ENCODE measurements around the gene GARS1.
"Not testable (repeated sequence)": the region's sequence is repeated elsewhere in the genome, so short reads cannot be mapped to it uniquely, and the experiment has no call there.

Gene GARS1

DNA sequence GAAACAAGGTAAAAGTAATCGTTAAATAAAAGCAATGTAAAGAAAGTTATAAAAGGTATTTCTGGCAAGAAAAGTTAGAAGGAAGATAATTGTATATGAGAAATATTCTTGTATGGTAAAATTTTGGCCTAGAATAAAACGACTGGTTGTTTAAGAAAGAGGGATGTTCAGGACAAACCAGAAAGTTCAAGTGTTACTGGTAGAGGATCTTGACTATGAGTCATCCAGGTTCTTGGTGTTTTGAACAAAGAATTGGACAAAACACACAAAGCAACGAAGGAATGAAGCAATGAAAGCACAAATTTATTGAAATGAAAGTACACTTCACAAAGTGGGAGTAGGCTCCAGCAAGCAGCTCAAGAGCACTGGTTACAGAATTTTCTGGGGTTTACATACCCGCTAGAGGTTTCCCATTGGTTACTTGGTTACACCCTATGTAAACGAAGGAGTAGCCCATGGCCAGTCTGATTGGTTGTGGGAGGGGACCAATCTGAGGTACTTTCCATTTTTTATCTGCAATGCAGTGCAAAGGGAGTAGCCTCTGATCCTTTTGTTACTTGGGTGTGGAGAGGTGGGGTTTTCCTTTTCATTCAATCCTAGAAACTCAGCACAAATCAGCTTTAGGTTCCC is 22.4 kb upstream of the GARS1 start:
- no peak overlapping the region for H2AFZ ChIP-seq (ENCODE audit: low read length, unreplicated experiment)
- no peaks in the 10 kb centered on the region for H3K79me2 ChIP-seq (ENCODE audit: control insufficient read depth, insufficient read depth, low read length, unreplicated experiment)
- H3K4me3 ChIP-seq (ENCODE audit: low read depth, low read length) = no peak overlapping the region
- peaks cover 54% of the 10 kb centered on the region for H3K36me3 ChIP-seq (ENCODE audit: insufficient read depth, low read length)
- no peaks in the 10 kb centered on the region for H3K27me3 ChIP-seq (ENCODE audit: insufficient read depth, low read length)
- no peak overlapping the region for H3K27ac ChIP-seq (ENCODE audit: low read depth, low read length)
- H3K4me1 ChIP-seq (ENCODE audit: control insufficient read depth, insufficient read depth, low read length, unreplicated experiment) = no peaks in the 10 kb centered on the region

- Histone ChIP-seq H3K36me3 (ENCODE audit: insufficient read depth, low read length) (peaks cover 77% of the 10 kb centered on the region), H3K27me3 (ENCODE audit: insufficient read depth, low read length) (no peaks in the 10 kb centered on the region), H3K27ac (ENCODE audit: low read depth, low read length) (no peak overlapping the region), H3K4me1 (ENCODE audit: control insufficient read depth, insufficient read depth, low read length, unreplicated experiment) (no peaks in the 10 kb centered on the region), H3K79me2 (ENCODE audit: control insufficient read depth, insufficient read depth, low read length, unreplicated experiment) (no peaks in the 10 kb centered on the region), H2AFZ (ENCODE audit: low read length, unreplicated experiment) (no peak overlapping the region), H3K4me3 (ENCODE audit: low read depth, low read length) (no peak overlapping the region)
Observed at GRCh38 chr7:30575910-30576309, 18.8 kb upstream of the GARS1 start.

- H3K27ac ChIP-seq (ENCODE audit: low read depth, low read length) = no peak overlapping the region
- H3K79me2 ChIP-seq (ENCODE audit: control insufficient read depth, insufficient read depth, low read length, unreplicated experiment) = peaks cover 7% of the 10 kb centered on the region
- peaks cover 79% of the 10 kb centered on the region for H3K36me3 ChIP-seq (ENCODE audit: insufficient read depth, low read length)
- no peak overlapping the region for H3K4me3 ChIP-seq (ENCODE audit: low read depth, low read length)
- H2AFZ ChIP-seq (ENCODE audit: low read length, unreplicated experiment) = no peak overlapping the region
- no peaks in the 10 kb centered on the region for H3K4me1 ChIP-seq (ENCODE audit: control insufficient read depth, insufficient read depth, low read length, unreplicated experiment)
- H3K27me3 ChIP-seq (ENCODE audit: insufficient read depth, low read length) = no peaks in the 10 kb centered on the region
Observed at GRCh38 chr7:30583181-30583580, 11.5 kb upstream of the GARS1 start.

GRCh38 chr7:30584415-30584814 is 10.3 kb upstream of the GARS1 start:
- H3K27ac ChIP-seq (ENCODE audit: low read depth, low read length) = no peak overlapping the region
- peaks cover 17% of the 10 kb centered on the region for H3K79me2 ChIP-seq (ENCODE audit: control insufficient read depth, insufficient read depth, low read length, unreplicated experiment)
- H3K4me3 ChIP-seq (ENCODE audit: low read depth, low read length) = no peak overlapping the region
- H3K36me3 ChIP-seq (ENCODE audit: insufficient read depth, low read length) = peaks cover 67% of the 10 kb centered on the region
- H2AFZ ChIP-seq (ENCODE audit: low read length, unreplicated experiment) = no peak overlapping the region
- H3K27me3 ChIP-seq (ENCODE audit: insufficient read depth, low read length) = no peaks in the 10 kb centered on the region
- no peaks in the 10 kb centered on the region for H3K4me1 ChIP-seq (ENCODE audit: control insufficient read depth, insufficient read depth, low read length, unreplicated experiment)

DNA sequence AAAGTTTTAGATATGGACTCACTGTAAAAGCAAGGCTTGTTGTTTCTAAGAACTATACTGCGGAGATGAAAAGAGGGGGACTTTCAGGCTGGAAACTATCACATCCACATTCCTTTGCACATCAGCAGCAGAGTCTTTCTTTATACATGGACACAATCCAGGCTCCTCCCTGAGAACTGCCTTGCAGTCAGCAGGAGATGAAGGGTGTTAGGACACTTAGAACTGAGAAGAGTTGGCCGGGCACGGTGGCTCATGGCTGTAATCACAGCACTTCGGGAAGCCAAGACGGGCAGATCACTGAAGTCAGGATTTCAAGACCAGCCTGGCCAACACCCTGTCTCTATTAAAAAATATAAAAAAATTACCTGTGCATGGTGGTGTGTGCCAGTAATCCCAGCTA is 9.7 kb upstream of the GARS1 start:
- no peaks in the 10 kb centered on the region for H3K4me1 ChIP-seq (ENCODE audit: control insufficient read depth, insufficient read depth, low read length, unreplicated experiment)
- H3K27ac ChIP-seq (ENCODE audit: low read depth, low read length) = no peak overlapping the region
- H3K4me3 ChIP-seq (ENCODE audit: low read depth, low read length) = no peak overlapping the region
- H3K79me2 ChIP-seq (ENCODE audit: control insufficient read depth, insufficient read depth, low read length, unreplicated experiment) = peaks cover 21% of the 10 kb centered on the region
- no peaks in the 10 kb centered on the region for H3K27me3 ChIP-seq (ENCODE audit: insufficient read depth, low read length)
- H2AFZ ChIP-seq (ENCODE audit: low read length, unreplicated experiment) = no peak overlapping the region
- peaks cover 64% of the 10 kb centered on the region for H3K36me3 ChIP-seq (ENCODE audit: insufficient read depth, low read length)

DNA sequence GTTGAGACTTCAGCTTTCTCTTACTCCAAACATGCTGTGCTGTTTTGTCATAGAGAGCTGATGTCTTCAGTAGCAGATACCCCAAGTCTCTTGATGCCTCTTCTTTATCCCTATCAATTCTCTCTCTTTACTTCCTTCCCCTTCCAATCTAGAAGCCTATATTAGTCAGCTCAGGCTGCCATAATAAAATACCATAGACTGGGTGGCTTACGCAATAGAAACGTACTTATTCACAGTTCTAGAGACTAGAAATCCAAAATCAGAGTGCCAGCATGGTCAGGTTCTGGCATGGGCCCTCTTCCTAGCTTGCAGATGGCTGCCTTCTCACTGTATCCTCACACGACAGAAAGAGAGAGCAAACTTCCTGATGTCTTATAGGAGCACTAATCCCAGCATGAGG is 9.0 kb upstream of the GARS1 start:
- Histone ChIP-seq H3K4me3 (ENCODE audit: low read depth, low read length) (no peak overlapping the region), H3K27ac (ENCODE audit: low read depth, low read length) (no peak overlapping the region), H2AFZ (ENCODE audit: low read length, unreplicated experiment) (no peak overlapping the region), H3K36me3 (ENCODE audit: insufficient read depth, low read length) (peaks cover 58% of the 10 kb centered on the region), H3K4me1 (ENCODE audit: control insufficient read depth, insufficient read depth, low read length, unreplicated experiment) (no peaks in the 10 kb centered on the region), H3K79me2 (ENCODE audit: control insufficient read depth, insufficient read depth, low read length, unreplicated experiment) (peaks cover 26% of the 10 kb centered on the region), H3K27me3 (ENCODE audit: insufficient read depth, low read length) (no peaks in the 10 kb centered on the region)

GRCh38 chr7:30587547-30587946 is 7.1 kb upstream of the GARS1 start:
- not testable (repeated sequence) for H2AFZ ChIP-seq (ENCODE audit: low read length, unreplicated experiment); H3K4me1 ChIP-seq (ENCODE audit: control insufficient read depth, insufficient read depth, low read length, unreplicated experiment); H3K27ac ChIP-seq (ENCODE audit: low read depth, low read length); H3K4me3 ChIP-seq (ENCODE audit: low read depth, low read length); H3K27me3 ChIP-seq (ENCODE audit: insufficient read depth, low read length)
- Histone ChIP-seq H3K79me2 (ENCODE audit: control insufficient read depth, insufficient read depth, low read length, unreplicated experiment) (peaks cover 41% of the 10 kb centered on the region), H3K36me3 (ENCODE audit: insufficient read depth, low read length) (peaks cover 40% of the 10 kb centered on the region)

GRCh38 chr7:30589111-30589510 is 5.6 kb upstream of the GARS1 start:
- H3K4me3 ChIP-seq (ENCODE audit: low read depth, low read length) = no peak overlapping the region
- peaks cover 24% of the 10 kb centered on the region for H3K36me3 ChIP-seq (ENCODE audit: insufficient read depth, low read length)
- H3K27me3 ChIP-seq (ENCODE audit: insufficient read depth, low read length) = no peaks in the 10 kb centered on the region
- no peak overlapping the region for H3K27ac ChIP-seq (ENCODE audit: low read depth, low read length)
- no peak overlapping the region for H2AFZ ChIP-seq (ENCODE audit: low read length, unreplicated experiment)
- peaks cover 53% of the 10 kb centered on the region for H3K79me2 ChIP-seq (ENCODE audit: control insufficient read depth, insufficient read depth, low read length, unreplicated experiment)
- H3K4me1 ChIP-seq (ENCODE audit: control insufficient read depth, insufficient read depth, low read length, unreplicated experiment) = no peaks in the 10 kb centered on the region

DNA sequence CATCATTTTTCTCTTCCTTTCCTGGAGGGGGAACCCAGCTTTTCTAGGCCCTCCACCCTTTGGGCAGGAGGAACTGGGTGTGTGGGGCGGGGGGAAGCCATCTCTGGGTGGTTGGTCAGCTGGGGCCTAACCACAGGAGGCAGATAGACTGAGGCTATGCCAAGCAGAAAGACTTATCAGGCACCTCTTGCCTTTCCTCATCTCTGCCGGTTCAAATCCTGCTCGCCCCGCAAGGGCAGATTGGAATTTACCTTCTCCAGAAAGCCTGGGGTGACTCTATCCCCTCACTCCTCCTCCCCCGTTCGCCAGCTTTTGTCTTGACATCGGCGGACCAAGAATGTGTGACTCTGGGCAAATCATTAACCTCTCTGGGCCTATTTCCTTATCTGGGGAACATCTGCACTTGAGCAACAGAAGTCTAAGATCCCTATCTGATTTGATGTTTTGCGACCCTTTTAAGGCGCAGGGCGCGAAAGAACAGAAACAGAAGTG is 584 bp upstream of the GARS1 start:
- Histone ChIP-seq H3K27me3 (ENCODE audit: insufficient read depth, low read length) (no peaks in the 10 kb centered on the region), H2AFZ (ENCODE audit: low read length, unreplicated experiment) (peak overlapping the region; percentile 90), H3K4me1 (ENCODE audit: control insufficient read depth, insufficient read depth, low read length, unreplicated experiment) (peaks cover 15% of the 10 kb centered on the region), H3K36me3 (ENCODE audit: insufficient read depth, low read length) (peaks cover 7% of the 10 kb centered on the region; the same call in 1 of the 2 replicates), H3K4me3 (ENCODE audit: low read depth, low read length) (peak overlapping the region; percentile 94), H3K27ac (ENCODE audit: low read depth, low read length) (peak overlapping the region; percentile 78), H3K79me2 (ENCODE audit: control insufficient read depth, insufficient read depth, low read length, unreplicated experiment) (peaks cover 86% of the 10 kb centered on the region)

DNA sequence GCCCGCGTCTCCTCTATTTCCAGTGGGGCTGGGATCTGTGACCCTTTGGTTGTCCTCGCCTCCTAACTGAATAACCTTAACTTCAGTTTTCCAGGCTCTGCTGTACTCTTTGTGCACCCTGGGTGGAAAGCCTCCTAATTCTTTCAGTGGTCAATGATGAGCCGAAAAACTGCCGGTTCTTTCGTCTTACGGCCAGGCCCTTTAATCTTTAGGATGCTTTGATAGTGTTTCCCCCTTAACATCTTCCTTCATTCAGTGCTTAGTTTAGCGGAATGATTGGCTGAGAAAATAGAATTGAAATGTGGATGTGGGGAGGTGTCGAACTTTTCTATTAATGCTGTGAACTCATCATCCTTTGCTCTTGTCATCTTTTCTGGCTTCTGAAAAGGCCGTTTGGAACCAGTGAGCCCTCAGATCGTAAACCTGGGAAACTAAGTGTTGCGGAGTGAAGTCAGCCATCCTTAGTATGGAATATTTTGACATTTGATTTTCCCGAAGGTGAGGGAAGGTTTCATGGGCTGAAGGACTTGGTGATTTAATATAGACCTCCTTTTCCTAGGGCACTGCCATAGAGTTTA is 847 bp downstream of the GARS1 start:
- peaks cover 18% of the 10 kb centered on the region for H3K36me3 ChIP-seq (ENCODE audit: insufficient read depth, low read length)
- H3K27ac ChIP-seq (ENCODE audit: low read depth, low read length) = peak overlapping the region; percentile 78
- peak overlapping the region; percentile 94 for H3K4me3 ChIP-seq (ENCODE audit: low read depth, low read length)
- no peaks in the 10 kb centered on the region for H3K27me3 ChIP-seq (ENCODE audit: insufficient read depth, low read length)
- peaks cover 15% of the 10 kb centered on the region for H3K4me1 ChIP-seq (ENCODE audit: control insufficient read depth, insufficient read depth, low read length, unreplicated experiment)
- peak overlapping the region; percentile 89 for H2AFZ ChIP-seq (ENCODE audit: low read length, unreplicated experiment)
- H3K79me2 ChIP-seq (ENCODE audit: control insufficient read depth, insufficient read depth, low read length, unreplicated experiment) = peaks cover 88% of the 10 kb centered on the region

GRCh38 chr7:30596014-30596641 is 1.4 kb downstream of the GARS1 start:
- peaks cover 24% of the 10 kb centered on the region for H3K36me3 ChIP-seq (ENCODE audit: insufficient read depth, low read length)
- peaks cover 92% of the 10 kb centered on the region for H3K79me2 ChIP-seq (ENCODE audit: control insufficient read depth, insufficient read depth, low read length, unreplicated experiment)
- H3K27me3 ChIP-seq (ENCODE audit: insufficient read depth, low read length) = no peaks in the 10 kb centered on the region
- H3K4me1 ChIP-seq (ENCODE audit: control insufficient read depth, insufficient read depth, low read length, unreplicated experiment) = peaks cover 15% of the 10 kb centered on the region
- H3K27ac ChIP-seq (ENCODE audit: low read depth, low read length) = peak overlapping the region; percentile 78
- peak overlapping the region; percentile 89 for H2AFZ ChIP-seq (ENCODE audit: low read length, unreplicated experiment)
- H3K4me3 ChIP-seq (ENCODE audit: low read depth, low read length) = peak overlapping the region; percentile 94

All from ACC112 (cell line).